Retina (tissue), 1 donor: ENCODE measurements around the gene ZC3H8.

ENCODE experiments used
- DNase-seq: peaks from one replicate; pipeline ENCODE4 v3.0.0-alpha.2; 2016

The ZC3H8 gene

DNA sequence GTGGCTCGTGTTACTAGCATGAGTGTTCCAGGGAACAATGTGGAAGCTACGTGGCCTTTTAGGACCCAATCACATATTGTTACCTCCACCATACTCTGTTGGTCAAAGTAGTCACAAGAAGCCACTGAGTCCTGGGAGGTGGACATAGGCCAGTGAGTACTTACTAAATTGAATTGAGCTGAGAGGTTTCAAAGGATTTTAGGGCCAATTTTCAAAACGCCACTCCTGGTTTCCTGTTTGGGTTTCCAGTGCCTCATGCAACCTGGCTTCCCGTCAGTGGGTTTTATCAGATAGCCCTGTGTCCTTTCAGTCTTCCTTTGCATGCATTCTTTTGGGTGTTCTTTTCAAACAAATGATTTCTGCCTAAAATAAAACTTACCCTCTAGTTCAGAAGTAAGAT is 60.4 kb downstream of the ZC3H8 start:
- no peak for DNase-seq

DNA sequence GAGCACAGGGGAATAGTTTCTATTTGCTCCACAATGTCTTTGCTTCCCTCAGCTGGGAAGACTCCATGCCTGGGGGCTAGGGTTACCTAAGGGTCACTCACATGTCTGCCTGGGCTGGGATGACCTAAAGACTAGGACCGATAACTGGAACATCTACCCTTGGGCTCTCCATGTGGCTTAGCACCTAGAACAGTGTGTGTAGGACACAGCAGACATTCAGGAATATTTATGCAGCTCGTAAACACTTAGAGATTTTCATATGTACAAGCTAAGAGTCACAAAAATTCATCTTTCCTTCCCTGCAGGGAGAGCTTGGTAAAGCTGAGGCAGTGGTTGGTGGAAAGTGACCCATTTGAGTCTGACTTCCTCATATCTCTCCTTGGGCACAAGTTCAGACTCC is 60.8 kb downstream of the ZC3H8 start:
- DNase-seq = no peak

DNA sequence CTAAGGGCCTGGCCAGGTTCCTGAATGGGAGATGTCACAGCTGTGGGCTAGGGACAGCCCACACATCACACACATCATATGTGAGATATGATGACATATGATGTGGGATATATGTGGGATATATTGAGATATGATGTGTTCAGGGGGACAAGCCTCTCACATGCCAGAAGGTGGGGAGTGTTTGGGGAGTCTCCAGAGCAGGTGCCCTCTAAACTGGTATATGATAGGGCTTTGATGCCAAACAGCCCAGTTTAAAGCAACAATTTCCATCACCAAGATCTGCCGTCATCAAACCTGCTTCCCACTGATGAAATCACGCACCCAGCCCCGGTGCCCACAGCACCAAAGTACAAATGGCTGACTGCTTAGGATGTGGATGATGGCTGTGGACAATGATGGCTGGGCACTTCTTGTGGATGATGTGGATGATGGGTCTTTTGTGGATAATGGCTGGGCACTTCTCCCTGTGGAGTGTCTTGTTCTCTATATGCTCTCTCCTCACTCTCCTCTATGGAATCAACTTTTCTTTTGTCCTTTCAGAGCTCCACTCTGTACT is 65.8 kb downstream of the ZC3H8 start:
- DNase-seq = no peak

DNA sequence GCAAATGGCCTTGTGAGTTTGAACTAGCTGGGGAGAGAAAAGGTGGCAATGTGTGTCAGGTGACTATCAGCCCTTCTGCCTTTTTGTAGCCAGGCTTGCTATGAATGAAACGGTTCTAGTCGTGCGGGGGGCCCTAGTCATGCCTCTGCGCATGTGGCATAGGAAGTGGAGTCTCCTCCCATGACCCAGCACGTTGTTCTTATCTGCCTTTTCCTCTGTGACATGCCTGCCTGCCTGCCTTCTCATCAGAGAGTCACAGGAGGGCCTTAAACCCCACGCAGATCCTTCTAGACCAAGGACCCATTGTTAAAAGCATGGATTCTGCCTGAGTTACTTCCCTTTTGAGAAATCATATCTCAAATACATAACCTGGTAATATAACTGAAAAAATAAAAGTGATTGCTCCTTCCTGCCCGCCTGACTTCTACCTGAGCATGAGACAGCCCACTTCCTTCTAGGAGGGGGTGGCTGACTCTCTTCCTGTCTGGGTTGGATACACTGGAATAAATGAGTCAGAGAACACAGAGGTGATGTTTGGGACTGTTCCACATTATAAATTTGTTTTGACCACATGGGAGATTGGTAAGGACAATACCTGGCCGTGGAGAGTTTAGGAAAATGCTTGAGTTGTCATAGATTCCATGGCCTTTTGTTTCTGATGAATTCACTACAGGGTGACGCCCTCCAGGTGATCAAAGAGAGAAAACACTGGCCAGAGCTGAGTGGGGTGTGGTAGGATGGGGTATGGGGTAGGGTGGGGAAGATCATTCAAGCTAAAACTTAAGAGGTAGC is 66.8 kb downstream of the ZC3H8 start:
- no peak for DNase-seq

DNA sequence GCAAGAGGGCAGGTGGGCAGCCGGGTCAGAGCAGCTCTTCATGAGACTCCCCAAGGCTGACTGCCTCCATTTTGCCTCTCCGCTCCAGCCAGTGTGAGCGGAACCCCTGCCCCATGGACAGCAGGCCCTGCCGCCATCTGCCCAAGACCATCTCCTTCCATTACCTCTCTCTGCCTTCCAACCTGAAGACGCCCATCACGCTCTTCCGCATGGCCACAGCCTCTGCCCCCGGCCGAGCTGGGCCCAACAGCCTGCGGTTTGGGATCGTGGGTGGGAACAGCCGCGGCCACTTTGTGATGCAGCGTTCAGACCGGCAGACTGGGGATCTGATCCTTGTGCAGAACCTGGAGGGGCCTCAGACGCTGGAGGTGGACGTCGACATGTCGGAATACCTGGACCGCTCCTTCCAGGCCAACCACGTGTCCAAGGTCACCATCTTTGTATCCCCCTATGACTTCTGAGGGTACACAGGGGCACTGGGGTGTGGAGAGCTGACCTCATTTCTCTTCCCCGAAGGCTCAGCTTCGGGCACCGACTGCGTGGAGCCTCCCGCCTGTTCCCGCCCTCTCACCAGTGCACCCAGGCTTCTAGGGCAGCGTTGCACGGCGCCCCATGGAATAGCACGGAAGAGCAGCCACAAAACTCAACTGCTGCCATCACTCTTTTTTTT is 67.7 kb downstream of the ZC3H8 start:
- DNase-seq = no peak

DNA sequence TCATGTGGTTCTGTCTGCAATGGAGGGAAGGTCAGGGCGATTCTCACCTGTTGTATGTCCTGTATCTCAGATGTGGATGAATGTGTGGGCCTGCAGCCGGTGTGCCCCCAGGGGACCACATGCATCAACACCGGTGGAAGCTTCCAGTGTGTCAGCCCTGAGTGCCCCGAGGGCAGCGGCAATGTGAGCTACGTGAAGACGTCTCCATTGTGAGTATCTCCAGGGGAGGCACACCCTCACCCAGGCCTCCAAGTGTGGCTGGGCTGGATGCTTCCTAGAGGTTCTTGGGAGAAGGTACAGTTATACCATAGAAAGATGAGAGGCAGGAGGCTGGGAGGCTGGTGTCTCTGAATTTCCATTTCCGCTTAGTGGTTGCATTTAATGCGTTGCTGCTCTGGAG is 69.7 kb downstream of the ZC3H8 start:
- DNase-seq = no peak

DNA sequence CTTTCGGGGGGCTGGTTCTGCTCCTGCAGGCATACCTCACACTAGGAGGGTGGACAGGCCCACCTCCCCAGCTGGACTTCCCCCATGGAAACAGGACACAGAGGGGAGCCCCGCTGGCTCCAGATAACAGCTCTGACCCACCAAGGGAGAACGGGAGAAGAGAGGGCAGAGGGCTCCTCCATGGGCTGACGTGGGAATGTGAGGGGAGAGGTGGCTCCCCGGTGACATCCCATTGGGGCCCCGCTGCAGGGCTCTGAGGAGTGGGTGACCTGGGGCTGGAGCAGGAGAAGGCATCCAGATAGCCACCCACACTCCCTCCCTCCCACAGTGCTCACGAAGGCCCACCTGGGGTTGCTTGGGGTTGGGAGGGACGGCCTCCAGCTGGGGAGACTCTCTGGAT is 70.7 kb downstream of the ZC3H8 start:
- DNase-seq = no peak

DNA sequence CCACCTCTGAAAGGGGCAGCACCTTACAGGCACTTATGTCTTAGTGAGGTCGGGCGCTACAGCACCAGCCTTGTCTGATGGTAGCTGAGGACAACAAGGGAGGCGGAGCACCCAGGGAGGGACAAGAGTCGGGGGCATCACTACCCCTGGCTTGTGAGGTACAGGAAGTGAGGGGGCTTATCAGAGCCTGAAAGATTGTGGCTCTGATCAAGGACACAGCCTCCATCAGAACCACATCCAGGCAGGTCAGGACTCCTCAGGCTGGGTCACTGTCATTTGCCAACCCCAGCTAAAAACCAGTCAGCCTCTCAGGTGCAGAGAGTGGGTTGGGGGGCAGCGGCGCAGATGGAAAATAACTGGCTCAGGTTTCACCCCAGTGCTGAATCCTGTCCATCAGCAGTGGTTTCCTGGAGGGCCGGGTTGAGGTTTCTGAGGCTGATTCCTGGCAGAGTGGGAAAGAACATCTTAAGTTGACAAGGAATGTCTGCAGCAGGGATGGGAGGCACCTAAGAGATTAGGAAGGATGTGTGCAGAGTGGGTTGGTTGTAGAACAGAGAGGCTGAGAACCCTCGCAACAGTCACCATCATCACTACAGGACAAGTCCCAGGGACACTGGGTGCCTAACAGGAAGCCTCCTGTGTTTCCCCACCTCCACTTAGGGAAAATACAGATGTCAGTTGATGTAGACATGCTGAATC is 71.4 kb downstream of the ZC3H8 start:
- no peak for DNase-seq

DNA sequence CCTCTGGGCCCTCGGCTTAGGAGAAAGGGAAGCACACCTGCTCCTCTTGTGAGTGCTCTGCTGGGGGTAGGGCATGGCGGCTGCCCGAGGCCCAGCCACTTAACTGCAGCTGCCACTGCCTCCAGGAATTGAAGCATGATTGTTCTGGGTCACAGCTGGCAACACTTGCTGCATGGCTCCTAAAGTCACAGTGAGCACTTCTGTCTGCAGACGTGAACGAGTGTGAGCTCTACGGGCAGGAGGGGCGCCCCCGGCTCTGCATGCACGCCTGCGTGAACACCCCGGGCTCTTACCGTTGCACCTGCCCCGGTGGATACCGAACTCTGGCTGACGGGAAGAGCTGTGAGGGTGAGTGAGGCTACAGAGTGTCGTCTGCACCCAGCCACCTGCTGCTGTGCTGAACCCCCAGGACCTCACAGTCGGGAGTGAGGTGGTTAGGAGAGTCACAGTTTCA is 72.2 kb downstream of the ZC3H8 start:
- peak; percentile 64 for DNase-seq

DNA sequence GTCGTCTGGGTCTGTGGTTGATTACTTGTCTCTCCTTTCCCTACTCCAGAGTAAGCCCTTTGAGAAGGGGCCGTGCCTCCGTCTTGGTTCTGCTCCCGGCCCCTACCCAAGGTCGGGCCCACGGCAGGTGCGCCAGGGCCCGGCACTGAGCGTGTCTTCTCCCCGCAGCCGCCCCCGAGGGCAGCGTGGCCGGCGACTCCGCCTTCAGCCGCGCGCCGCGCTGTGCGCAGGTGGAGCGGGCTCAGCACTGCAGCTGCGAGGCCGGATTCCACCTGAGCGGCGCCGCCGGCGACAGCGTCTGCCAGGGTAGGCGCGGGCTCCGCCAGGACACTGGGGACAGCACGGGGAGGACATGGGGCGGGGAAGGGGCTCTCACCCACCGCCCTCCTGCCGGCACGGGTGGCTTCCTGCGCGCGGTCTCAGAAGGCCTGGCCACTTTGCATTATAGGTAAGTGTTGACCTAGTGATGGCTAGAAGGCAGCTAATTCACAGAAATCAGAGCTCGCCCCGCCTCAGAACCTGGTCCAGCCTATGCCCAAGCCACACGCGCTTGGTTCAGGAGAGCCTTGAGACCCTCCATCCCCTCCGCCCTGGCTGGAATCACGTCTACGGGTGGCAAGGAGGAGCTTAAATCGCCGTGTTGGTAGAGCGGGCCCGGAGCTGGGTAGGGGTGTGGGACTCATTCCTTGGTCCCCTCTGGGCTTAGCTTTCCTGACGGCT is 73.1 kb downstream of the ZC3H8 start:
- DNase-seq = peak; percentile 47

DNA sequence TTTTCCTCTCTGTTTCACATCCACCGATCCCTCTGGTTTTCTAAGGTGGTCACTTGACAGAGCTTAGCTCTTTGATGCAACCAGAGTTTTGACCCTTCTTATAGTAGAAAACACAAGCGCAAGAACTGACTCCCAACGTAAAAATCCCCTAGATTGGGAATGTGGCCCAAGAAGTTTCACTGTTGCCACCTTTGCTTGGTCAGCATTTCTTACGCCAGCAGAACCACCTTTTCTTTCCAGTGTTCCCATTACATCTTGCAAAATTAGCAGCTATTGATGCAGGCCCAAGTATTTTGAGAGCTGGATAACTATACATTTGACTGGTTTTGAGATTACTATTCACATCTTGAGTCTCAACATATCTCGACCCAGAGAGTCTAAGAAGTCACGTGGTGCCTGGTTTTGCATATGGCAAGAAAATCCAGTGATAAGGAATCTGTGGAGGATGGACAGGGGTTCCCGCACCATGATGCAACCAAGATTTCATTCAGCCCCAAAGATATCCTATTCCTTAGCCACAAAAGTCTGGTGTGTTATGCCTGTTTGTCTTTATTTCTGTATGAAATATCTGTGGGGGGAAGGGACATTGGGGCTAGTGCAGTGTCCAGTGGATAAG is 78.8 kb downstream of the ZC3H8 start:
- no peak for DNase-seq

DNA sequence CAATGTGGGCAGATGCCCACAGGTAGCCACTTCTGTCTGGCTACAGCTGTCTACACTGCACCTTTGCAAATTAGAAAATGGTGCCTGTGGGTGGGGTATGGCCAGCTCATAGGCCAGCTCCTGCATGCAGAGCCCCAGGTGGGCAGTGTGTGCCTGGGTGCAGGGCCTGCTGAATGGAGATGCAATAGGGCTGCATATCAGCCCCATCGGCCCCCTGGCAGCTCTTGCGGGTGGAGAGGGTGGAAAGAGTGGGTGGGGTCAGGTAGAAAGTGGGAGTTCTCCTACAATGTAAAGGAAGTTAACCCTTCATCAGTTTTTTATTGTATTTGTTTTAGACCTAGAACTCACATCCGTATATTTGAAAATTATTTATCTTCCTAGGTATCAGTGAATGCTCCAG is 79.5 kb downstream of the ZC3H8 start:
- no peak for DNase-seq

DNA sequence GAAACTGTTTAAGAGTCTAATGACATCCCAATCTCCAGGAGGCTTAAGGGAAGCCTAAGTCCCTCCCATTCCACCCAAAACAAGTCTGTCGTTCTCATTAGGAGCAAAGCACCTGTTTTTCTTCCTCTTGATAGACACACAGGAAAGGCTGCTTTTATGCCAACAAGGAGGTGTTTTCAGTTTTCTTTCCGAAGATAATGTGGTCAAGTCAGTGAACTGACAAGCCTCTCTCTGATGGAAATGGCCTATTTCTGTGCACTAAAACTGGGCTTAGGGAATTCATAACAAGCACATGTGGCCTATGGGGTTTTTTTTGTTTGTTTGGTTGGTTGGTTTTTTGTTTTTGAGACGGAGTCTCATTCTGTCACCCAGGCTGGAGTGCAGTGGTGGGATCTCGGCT is 80.5 kb downstream of the ZC3H8 start:
- no peak for DNase-seq

DNA sequence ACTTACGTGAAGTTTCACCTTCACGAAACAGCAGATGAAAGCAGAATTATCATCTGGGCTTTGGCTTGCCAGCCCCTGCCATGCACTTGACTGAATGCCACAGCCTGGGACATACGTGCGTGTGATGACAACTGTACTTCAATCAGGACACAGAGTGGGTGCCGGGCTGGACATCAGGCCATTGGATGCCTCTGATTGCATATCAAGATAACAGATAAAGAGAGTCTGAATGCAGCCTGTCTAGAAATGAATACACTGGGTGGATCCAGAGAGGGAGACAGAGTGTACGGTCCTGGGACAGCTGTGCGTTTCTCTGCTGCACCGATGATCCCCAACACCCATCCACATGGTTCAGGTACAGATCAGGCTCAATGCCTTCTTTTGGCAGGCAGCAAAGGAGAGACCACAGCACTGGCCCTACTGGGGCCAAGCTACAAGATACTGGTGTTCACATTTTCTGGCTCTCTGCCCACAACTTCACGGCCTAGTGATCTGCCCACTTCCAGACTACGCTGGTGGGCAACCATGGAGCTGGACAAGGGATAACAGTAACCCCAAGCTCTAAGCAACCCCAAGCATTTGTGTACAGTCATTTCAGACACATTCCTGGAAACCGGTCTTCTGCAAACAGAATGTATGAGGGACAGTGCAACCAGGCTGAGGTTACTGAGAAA is 81.1 kb downstream of the ZC3H8 start:
- no peak for DNase-seq

DNA sequence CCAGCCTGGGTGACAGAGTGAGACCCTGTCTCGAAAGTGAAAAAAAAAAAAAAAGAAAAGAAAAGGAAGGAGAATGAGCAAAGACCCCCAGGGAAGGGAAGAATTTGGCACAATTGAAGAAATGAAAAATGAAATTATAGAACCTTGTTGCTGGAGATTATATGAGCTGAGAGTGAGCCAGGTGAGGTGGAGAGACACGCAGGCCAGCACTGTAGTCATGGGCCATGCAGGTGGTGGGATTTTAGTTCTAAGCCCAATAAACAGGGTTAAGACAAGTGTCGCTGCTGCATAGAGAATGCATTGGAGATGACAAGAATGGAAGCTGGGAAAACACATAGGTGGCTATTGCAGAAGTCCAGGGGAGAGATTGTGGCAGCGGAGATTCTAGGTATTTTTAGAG is 84.3 kb downstream of the ZC3H8 start:
- DNase-seq = no peak

DNA sequence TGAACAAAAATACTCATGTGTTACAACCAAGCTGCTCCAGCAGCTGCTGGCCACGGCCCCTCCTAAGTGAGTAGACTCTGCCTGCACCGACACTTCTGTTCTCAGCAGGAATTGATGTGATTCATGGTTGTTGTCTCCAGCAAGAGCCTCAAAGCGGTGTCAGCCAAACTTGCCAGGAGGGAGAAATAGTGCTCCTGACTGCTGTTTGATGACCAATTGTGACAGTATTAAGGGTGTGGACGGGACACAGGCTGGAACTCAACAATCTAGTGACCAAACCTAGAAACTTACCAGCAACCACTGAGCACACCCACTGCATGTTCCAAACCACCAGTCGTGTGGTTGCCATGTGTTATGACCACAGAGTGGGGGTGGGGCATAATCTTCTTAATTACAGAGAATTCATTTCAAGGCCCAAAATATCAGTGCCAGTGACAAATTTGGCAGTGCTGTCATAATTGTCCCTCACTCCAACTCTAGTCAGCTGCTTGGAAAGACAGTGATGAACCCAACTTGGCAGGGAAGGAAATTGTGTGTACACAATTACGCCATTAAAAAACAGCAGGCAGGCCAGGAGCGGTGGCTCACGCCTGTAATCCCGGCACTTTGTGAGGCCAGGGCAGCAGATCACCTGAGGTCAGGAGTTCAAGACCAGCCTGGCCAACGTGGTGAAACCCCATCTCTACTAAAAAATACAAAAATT is 86.3 kb downstream of the ZC3H8 start:
- DNase-seq = no peak

DNA sequence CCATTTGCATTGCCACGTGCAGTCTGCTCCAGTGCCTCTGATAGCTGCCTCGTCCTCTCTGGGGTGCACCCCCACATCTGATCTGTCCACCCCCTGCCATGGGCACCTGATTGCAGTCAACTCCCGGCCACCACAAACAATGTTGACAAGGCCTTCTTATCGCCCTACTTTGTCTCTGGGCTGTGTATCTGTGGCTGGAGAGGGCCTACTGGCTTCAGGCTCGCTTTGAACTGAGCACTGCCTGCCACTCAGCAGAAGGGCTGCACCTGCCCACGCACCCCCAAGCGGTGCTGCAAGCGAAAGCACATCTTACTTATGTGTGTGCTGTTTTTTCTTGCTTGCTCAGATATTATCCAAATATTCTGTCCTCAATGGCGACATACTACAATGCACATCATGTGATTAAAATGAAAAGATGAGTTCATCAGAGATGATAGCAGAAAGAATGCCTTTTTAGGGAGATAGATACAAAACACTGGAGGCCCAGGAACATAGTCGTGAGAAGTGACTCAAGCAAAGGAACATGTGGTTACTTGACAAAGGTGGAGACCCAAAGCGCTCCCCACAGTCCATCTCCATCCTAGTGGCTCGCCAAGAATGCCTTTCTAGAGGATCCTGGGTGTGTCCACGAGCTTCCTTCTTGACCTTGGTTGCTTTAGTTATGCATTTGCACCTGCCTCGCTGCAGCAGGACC is 87.9 kb downstream of the ZC3H8 start:
- no peak for DNase-seq

DNA sequence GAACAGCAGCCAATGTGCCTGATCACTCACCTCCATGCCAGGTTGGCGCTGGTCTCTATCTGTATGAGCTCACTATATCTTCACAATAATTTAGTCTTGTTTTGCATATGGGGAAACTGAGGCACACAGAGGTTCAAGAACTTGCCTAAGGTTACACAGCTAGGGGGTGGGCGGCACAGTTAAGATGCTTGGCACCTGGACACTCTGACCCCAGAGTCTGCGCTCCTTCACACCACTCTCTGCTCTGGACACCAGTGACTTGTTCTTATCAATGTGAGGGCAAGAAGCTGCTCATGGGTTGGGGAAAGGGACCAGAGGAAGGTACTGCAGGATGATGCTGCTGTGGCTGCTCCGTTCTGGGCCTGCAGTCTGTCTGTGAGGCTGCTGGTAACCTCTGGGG is 89.5 kb downstream of the ZC3H8 start:
- no peak for DNase-seq

DNA sequence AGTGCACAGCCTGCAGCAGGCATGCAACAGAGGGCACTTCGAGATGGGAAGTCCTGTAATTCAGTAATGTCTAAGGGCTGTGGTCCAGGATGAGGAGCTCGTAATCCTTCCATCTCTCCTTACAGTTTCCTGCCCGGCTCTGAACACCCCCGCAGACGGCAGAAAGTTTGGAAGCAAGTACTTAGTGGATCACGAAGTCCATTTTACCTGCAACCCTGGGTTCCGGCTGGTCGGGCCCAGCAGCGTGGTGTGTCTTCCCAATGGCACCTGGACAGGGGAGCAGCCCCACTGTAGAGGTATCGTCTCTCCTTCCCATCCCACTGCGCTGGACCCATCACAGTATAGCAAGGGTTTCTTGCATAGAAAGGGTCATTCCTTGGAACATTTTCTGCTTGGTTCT is 90.0 kb downstream of the ZC3H8 start:
- DNase-seq = no peak

DNA sequence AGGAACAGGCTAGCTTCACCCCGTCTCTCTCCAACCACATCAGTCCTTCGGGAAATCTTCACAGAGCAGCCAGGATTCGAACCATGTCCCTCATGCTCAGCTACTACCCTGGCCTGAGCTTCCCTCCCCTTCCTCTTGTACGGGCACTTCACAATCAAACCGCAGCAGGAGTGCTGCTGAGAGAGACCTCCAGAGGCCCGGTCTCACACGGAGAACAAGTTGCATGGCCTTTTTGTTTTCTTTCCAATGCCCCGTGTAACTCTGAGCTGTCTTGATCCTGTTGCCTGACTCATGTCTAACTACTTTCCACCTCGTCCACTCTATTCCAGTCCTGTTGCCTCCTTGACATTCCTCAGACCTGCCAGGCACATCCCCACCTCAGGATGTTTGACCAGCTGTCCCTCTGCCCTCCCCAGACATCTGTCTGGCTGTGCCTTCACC is 91.3 kb downstream of the ZC3H8 start:
- DNase-seq = no peak

DNA sequence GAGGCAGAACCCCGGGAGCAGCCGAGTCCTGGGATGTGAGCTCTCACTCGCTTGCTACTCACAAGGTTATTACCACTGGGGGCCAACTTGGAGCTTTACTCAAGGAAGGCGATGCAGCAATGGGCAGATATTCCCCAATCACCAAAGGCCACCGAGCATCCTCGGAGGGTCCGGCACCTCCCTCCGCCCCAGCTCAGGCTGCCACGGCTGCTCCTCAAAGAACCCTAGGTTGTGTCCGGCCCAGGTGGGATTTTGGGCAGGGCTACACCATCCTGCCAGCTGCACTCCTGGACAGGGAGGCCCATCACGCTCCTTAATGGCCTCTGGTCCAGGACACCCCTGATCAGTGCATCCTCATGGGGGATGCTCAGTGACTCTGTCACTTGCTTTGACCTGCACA is 91.9 kb downstream of the ZC3H8 start:
- no peak for DNase-seq
